ENCODE results near the gene PROZ. TPM values are rescaled to one million over a fixed set of nuclear protein-coding genes. Genes with fewer than 3 reads are reported as not detected.

PROZ gene
- total and polyA plus RNA-seq, 2 of the 13 experiments (the other 11 are each of a cell fraction or from before 2014, with no cell fraction given) = 5.6 to 22.5 TPM

- TF ChIP-seq HOXA7 (CRISPR knock-in tag; IDR thresholded peaks at IDR 0.05) (no peak), ZNF3 (CRISPR knock-in tag; IDR thresholded peaks at IDR 0.05) (no peak), ELF4 (CRISPR knock-in tag; IDR thresholded peaks at IDR 0.05; ENCODE audit: borderline replicate concordance) (no peak), BCLAF1 (IDR thresholded peaks at IDR 0.05) (no peak), ZNF234 (CRISPR knock-in tag; conservative IDR thresholded peaks at IDR 0.05) (no peak), ARID2 (CRISPR knock-in tag; IDR thresholded peaks at IDR 0.05; ENCODE audit: borderline replicate concordance) (no peak), ZNF782 (CRISPR knock-in tag; IDR thresholded peaks at IDR 0.05; ENCODE audit: borderline replicate concordance) (no peak), ZNF224 (CRISPR knock-in tag; IDR thresholded peaks at IDR 0.05) (no peak), ZNF235 (CRISPR knock-in tag; IDR thresholded peaks at IDR 0.05; ENCODE audit: borderline replicate concordance) (no peak), ARHGAP35 (CRISPR knock-in tag; IDR thresholded peaks at IDR 0.05; ENCODE audit: borderline replicate concordance) (no peak), ZNF607 (CRISPR knock-in tag; IDR thresholded peaks at IDR 0.05; ENCODE audit: borderline replicate concordance) (0 out of 2 replicates have a peak, but pooled peaks have one; percentile 67), HDAC1 (CRISPR knock-in tag; IDR thresholded peaks at IDR 0.05) (no peak; the same call in 1 of the 2 replicates), HOXA3 (CRISPR knock-in tag; IDR thresholded peaks at IDR 0.05) (peak; percentile 17; the same call in 1 of the 2 replicates), PRDM15 (CRISPR knock-in tag; IDR thresholded peaks at IDR 0.05) (peak; percentile 19; the same call in 1 of the 2 replicates), DR1 (CRISPR knock-in tag; IDR thresholded peaks at IDR 0.05) (no peak), ZNF552 (CRISPR knock-in tag; IDR thresholded peaks at IDR 0.05; ENCODE audit: borderline replicate concordance) (no peak), KDM4B (CRISPR knock-in tag; IDR thresholded peaks at IDR 0.05) (no peak), REL (CRISPR knock-in tag; conservative IDR thresholded peaks at IDR 0.05) (no peak), ZC3H4 (CRISPR knock-in tag; IDR thresholded peaks at IDR 0.05; ENCODE audit: borderline replicate concordance) (no peak), ETV6 (CRISPR knock-in tag; conservative IDR thresholded peaks at IDR 0.05) (no peak), SP2 (CRISPR knock-in tag; IDR thresholded peaks at IDR 0.05) (no peak), ZNF747 (CRISPR knock-in tag; IDR thresholded peaks at IDR 0.05; ENCODE audit: borderline replicate concordance) (no peak)
Observed at GRCh38 chr13:113151745-113152690, 6.4 kb upstream of the PROZ start (continued).

All from HepG2 (cell line).